ENCODE measurements around the gene GOLGA1. TPM values are rescaled to one million over a fixed set of nuclear protein-coding genes. Genes with fewer than 3 reads are reported as not detected.

GOLGA1 gene
- total and polyA plus RNA-seq, 9 of the 15 experiments (the other 6 are each of a cell fraction or from before 2014, with no cell fraction given), result 2.9 to 15.9 (median 8.5) TPM

DNA sequence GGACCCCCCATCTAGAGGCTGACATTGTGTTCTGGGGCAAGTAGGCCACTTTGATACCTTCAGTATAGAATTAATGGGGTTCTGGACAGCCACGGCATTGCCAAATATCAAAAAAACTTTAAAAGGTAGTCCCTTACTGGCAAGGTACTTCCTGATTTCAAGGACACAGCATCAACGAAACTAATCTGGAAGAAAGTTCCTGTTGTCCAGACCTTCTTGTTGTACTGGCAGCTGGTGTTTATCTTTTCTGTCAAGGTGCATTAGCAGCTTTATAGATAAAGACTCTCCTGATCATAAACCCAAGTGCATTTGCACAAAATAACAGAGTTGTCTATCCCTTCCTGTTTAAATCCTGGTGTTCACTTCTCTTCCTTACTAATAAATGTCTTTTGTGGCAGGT lies 23.7 kb upstream of the GOLGA1 start (continued):
- TF ChIP-seq KLF13 (tag; IDR thresholded peaks at IDR 0.05; ENCODE audit: borderline replicate concordance, low read depth), result no peak
- TF ChIP-seq NCOA6 (IDR thresholded peaks at IDR 0.05), result no peak
- no peak for TF ChIP-seq ZNF408 (CRISPR knock-in tag; IDR thresholded peaks at IDR 0.05; ENCODE audit: low read depth)
- TF ChIP-seq, protein P1, sequence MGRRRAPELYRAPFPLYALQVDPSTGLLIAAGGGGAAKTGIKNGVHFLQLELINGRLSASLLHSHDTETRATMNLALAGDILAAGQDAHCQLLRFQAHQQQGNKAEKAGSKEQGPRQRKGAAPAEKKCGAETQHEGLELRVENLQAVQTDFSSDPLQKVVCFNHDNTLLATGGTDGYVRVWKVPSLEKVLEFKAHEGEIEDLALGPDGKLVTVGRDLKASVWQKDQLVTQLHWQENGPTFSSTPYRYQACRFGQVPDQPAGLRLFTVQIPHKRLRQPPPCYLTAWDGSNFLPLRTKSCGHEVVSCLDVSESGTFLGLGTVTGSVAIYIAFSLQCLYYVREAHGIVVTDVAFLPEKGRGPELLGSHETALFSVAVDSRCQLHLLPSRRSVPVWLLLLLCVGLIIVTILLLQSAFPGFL (CRISPR knock-in tag; IDR thresholded peaks at IDR 0.05), result no peak
- TF ChIP-seq KLF1 (tag; IDR thresholded peaks at IDR 0.05), result no peak
- TF ChIP-seq NFRKB (IDR thresholded peaks at IDR 0.05; ENCODE audit: low read depth), result no peak
- TF ChIP-seq ZNF695 (CRISPR knock-in tag; IDR thresholded peaks at IDR 0.05), result no peak
- no peak for TF ChIP-seq EZH2 (IDR thresholded peaks at IDR 0.05; ENCODE audit: borderline replicate concordance, low read depth, low read length)
- peak; percentile 95 for TF ChIP-seq TCF3 (CRISPR knock-in tag; IDR thresholded peaks at IDR 0.05)
- peak; percentile 64; the same call in 1 of the 2 replicates for TF ChIP-seq PYGO2 (tag; IDR thresholded peaks at IDR 0.05)
- TF ChIP-seq RNF2 (IDR thresholded peaks at IDR 0.05), result peak; percentile 37; the same call in 1 of the 2 replicates
- TF ChIP-seq, protein P2, sequence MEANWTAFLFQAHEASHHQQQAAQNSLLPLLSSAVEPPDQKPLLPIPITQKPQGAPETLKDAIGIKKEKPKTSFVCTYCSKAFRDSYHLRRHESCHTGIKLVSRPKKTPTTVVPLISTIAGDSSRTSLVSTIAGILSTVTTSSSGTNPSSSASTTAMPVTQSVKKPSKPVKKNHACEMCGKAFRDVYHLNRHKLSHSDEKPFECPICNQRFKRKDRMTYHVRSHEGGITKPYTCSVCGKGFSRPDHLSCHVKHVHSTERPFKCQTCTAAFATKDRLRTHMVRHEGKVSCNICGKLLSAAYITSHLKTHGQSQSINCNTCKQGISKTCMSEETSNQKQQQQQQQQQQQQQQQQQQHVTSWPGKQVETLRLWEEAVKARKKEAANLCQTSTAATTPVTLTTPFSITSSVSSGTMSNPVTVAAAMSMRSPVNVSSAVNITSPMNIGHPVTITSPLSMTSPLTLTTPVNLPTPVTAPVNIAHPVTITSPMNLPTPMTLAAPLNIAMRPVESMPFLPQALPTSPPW (CRISPR knock-in tag; IDR thresholded peaks at IDR 0.05), result peak; percentile 31; the same call in 1 of the 2 replicates
- TF ChIP-seq, protein P3, sequence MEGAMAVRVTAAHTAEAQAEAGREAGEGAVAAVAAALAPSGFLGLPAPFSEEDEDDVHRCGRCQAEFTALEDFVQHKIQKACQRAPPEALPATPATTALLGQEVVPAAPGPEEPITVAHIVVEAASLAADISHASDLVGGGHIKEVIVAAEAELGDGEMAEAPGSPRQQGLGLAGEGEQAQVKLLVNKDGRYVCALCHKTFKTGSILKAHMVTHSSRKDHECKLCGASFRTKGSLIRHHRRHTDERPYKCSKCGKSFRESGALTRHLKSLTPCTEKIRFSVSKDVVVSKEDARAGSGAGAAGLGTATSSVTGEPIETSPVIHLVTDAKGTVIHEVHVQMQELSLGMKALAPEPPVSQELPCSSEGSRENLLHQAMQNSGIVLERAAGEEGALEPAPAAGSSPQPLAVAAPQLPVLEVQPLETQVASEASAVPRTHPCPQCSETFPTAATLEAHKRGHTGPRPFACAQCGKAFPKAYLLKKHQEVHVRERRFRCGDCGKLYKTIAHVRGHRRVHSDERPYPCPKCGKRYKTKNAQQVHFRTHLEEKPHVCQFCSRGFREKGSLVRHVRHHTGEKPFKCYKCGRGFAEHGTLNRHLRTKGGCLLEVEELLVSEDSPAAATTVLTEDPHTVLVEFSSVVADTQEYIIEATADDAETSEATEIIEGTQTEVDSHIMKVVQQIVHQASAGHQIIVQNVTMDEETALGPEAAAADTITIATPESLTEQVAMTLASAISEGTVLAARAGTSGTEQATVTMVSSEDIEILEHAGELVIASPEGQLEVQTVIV (CRISPR knock-in tag; IDR thresholded peaks at IDR 0.05; ENCODE audit: borderline replicate concordance), result no peak
- TF ChIP-seq THRAP3 (IDR thresholded peaks at IDR 0.05; ENCODE audit: borderline replicate concordance), result no peak
- no peak for TF ChIP-seq ILK (tag; IDR thresholded peaks at IDR 0.05; ENCODE audit: borderline replicate concordance, low read depth)
- no peak for TF ChIP-seq LARP7 (IDR thresholded peaks at IDR 0.05)
- no peak for TF ChIP-seq SETDB1 (IDR thresholded peaks at IDR 0.05; ENCODE audit: low read length)
- TF ChIP-seq C11orf30 (IDR thresholded peaks at IDR 0.05; ENCODE audit: low read depth), result no peak
- TF ChIP-seq ZNF76 (CRISPR knock-in tag; IDR thresholded peaks at IDR 0.05; ENCODE audit: borderline replicate concordance), result no peak
- no peak for TF ChIP-seq ESRRB (CRISPR knock-in tag; IDR thresholded peaks at IDR 0.05; ENCODE audit: borderline replicate concordance)
- no peak for TF ChIP-seq ZC3H4 (CRISPR knock-in tag; IDR thresholded peaks at IDR 0.05; ENCODE audit: borderline replicate concordance)
- no peak for TF ChIP-seq SRSF9 (IDR thresholded peaks at IDR 0.05; ENCODE audit: borderline replicate concordance, low read depth, low read length)
- no peak for TF ChIP-seq NELFE (IDR thresholded peaks at IDR 0.05; ENCODE audit: insufficient read depth, insufficient read length)
- TF ChIP-seq HCFC1 (IDR thresholded peaks at IDR 0.05; ENCODE audit: low read depth, low read length), result no peak
- TF ChIP-seq, protein P4, sequence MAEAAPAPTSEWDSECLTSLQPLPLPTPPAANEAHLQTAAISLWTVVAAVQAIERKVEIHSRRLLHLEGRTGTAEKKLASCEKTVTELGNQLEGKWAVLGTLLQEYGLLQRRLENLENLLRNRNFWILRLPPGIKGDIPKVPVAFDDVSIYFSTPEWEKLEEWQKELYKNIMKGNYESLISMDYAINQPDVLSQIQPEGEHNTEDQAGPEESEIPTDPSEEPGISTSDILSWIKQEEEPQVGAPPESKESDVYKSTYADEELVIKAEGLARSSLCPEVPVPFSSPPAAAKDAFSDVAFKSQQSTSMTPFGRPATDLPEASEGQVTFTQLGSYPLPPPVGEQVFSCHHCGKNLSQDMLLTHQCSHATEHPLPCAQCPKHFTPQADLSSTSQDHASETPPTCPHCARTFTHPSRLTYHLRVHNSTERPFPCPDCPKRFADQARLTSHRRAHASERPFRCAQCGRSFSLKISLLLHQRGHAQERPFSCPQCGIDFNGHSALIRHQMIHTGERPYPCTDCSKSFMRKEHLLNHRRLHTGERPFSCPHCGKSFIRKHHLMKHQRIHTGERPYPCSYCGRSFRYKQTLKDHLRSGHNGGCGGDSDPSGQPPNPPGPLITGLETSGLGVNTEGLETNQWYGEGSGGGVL (CRISPR knock-in tag; IDR thresholded peaks at IDR 0.05), result no peak
